HG02852 (cell line): ENCODE measurements around the gene NDUFA13.

Experiments used
- ATAC-seq: cut with Tn5 transposase; IDR thresholded peaks from one replicate; pipeline ENCODE4 v1.9.1; 2021; ENCODE audit warnings: mild to moderate bottlenecking, moderate library complexity; ENCODE audit not compliant: unreplicated experiment

The NDUFA13 gene

GRCh38 chr19:19506592-19506991, 9.4 kb upstream of the NDUFA13 start:
- ATAC-seq = no peak

DNA sequence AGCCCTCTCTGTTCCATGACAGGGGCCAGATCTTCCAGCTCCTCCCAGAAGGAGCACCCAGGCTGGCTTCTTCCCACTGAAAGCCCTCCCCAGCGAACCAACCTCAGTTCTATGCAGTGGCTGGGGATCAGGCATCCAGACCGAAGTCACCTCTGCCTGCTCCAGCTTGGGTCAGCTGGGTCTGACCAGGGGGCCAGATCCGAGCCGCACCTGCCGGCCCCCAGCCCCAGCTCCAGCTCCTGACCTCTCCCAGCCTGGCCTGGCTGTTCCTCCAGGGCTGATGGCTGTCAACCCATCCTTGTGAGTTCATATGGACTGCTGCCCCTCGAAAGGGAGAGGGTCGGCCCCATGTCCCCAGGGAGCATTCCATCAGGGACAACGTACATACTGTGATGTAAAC, 8.7 kb upstream of the NDUFA13 start:
- ATAC-seq = no peak

GRCh38 chr19:19508217-19508616, 7.8 kb upstream of the NDUFA13 start:
- ATAC-seq = no peak

DNA sequence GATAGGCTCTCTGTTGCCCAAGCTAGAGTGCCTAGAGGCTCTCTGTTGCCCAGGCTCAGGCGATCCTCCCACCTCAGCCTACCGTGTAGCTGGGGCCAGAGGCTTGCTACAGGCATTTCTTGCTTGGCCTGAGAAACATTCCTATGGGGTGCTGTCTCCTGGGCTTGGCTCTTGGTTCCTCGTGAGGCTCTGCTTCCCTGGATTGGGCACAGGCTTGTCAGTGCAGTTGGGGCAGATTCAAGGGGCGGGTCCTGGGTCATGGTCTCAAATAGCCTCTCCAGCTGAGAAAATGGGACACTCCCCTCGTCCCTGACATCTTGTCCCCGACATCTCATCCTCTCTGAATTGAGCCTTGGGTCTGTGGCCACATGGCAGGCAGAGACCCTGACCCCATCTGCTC, 5.6 kb upstream of the NDUFA13 start:
- ATAC-seq = no peak

DNA sequence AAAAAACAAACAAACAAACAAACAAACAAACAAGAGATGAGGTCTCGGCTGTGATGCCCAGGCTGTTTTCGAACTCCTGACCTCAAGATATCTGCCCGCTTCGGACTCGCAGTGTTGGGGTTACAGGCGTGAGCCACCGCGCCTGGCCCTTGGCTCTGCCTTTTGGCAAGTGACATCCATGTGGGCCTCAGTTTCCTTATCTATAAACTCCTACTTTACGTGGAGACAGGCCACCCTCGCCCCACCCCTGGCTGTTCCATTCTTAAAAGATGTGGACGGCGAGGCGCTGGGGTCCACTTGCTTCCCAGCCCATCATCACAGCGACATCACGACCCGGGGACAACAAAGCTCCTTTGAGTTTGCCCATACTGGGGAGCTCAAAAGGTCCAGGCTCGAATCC, 2.3 kb upstream of the NDUFA13 start:
- no peak for ATAC-seq

- no peak for ATAC-seq
Observed at GRCh38 chr19:19514215-19514657, 1.8 kb upstream of the NDUFA13 start.

DNA sequence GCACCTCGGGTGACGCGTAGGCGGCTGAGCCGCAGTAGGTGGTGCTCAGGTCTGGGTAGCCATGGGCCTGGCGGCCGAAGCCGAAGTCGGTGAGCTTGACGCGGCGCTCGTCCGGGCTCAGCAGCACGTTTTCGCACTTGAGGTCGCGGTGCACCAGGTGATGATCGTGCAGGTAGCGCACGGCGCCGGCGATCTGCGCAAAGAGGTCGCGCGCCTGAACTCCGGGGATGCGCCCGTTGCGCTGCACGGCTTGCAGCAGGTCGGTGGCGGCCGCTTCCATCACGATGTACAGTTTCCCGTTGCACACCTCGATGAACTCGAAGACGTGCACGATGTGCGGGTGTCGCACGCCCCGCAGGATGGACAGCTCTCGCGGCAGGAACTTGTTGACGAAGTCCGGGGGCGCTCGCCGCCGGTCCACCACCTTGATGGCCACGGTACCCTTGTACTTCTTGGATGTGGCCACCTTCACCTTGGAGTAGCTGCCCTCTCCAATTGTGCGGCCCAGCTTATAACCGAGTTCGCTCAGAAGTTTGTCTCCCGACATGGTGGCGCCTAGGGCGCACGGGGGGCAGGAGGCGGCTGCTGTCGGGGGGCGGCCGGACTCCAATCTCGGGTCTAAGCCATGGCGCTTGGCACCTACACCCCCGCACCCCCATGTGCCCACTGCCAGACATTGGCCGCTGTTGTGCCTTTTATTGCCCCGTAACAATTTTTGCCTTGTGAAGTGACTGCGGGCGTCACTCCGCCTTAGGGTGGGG, 964 bp upstream of the NDUFA13 start, which contains the start of gene TSSK6:
TSSK6 (minus strand) TSS at position 668 of the 761 bp plus-strand sequence; CDS start at position 547, 121 bp downstream.
- no peak for ATAC-seq

DNA sequence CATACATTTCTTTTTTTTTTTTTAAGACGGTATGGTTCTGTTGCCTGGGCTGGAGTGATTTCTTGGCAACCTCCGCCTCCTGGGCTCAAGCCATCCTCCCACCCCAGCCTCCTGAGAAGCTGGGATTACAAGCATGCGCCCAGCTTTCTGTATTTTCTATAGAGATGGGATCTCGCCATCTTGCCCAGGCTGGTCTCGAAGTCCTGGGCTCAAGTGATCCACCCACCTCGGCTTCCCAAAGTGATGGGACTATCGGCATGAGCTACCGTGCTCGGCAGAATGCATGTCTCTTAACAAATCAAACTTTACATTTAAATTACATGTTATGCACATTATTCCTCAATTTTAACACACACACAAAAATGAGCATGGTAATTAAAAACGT, 1.2 kb downstream of the NDUFA13 start:
- ATAC-seq = no peak

DNA sequence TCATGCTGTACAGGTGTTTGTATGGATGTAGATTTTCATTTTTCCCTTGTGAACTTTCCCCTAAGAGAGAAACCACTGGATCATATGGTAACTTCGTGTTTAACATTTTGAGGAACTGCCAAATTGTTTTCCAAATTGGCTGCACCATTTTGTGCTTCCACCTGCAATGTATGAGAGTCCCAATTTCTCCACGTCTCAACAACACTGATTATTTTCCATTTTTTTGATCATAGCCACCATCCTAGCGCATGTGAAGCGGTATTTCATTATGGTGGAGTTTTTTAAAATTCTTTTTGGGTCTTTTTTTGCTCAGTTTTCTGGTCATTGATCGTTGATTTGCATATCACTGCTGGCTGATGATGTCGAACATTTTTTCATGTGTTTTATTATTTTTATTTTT, 5.0 kb downstream of the NDUFA13 start:
- ATAC-seq = no peak

- no peak for ATAC-seq
Observed at GRCh38 chr19:19523177-19523576, 7.2 kb downstream of the NDUFA13 start.

DNA sequence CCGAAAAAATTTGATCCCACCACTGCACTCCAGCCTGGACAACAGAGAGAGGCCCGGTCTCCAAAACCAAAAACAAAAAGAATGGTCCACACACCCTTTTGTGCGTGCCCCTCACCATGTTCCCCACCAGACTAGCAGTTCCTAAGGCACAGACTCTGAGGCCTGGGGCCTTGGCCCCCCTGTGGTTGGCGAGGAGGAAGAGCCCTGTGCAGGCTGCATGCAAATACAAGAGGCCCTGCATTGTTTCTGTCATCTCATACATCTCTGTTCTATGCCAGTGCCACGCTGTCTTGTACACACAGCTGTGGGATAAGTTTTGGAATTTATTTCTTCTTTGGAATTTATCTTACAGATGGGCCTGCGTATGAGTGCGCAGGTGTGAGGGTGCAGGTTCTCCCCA, 8.0 kb downstream of the NDUFA13 start:
- no peak for ATAC-seq

- no peak for ATAC-seq
Observed at GRCh38 chr19:19525611-19526380, 9.8 kb downstream of the NDUFA13 start.

- ATAC-seq = no peak
Observed at GRCh38 chr19:19526581-19527370, 10.8 kb downstream of the NDUFA13 start.

GRCh38 chr19:19527371-19527656, 11.3 kb downstream of the NDUFA13 start:
- no peak for ATAC-seq

DNA sequence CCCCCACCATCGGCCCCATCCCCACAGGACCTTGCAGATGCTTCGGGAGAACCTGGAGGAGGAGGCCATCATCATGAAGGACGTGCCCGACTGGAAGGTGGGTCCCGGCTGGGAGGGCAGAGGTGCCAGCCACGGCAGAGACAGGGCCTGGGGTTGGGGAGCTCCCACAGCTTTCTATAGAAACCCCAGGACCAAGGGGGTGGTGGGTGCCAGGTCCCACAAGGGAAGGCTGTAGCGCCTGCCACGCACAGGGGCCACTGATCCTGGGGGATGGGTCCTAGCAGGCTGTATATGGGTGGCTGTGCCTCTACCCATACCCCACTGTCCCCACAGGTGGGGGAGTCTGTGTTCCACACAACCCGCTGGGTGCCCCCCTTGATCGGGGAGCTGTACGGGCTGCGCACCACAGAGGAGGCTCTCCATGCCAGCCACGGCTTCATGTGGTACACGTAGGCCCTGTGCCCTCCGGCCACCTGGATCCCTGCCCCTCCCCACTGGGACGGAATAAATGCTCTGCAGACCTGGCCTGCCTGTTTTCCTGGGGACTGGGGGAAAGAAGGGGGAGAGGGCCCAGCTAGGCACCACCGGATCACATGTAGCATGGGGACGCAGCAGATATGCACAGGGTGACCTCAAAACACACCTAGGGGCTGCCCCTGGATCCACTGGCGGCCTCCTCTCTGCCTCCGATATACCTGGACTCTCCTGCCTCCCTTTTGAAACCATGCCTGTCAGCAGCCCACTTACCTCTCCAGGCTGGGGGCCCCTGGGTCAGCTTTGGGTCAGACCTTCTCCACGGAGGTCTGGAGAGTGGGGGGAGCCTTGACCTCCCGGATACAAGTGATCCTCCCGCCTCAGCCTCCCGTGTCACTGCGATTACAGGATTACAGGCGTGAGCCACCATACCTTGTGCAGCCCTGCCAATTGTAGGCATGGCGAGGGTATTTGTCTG, 11.9 kb downstream of the NDUFA13 start:
- ATAC-seq = no peak

- ATAC-seq = no peak
Observed at GRCh38 chr19:19528721-19529490, 12.9 kb downstream of the NDUFA13 start, which contains the start of gene YJEFN3. Gene YJEFN3, plus strand, starts transcription at chr19:19528911. Its CDS starts 22 bp downstream, at chr19:19528933.

GRCh38 chr19:19529783-19530422, 13.9 kb downstream of the NDUFA13 start:
- no peak for ATAC-seq

DNA sequence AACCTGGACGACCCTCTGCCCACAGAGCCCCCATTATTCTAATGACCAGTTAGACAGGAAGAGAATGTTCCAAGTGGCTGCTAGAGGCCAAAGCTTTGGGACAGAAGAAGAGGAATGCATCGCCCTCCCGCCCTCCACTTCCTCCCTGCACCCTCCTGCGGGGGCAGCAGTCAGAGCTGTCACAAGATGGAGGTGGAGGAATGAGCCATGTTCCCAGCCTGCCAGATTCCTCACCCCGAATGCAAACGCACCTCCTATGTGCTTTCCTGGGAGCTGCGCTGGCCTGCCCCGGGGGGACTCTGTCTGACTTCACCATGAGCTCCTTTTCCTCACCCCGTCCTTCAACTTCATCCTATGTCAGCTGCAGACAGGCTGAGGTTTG, 14.4 kb downstream of the NDUFA13 start:
- no peak for ATAC-seq

- ATAC-seq = no peak
Observed at GRCh38 chr19:19530889-19531288, 14.9 kb downstream of the NDUFA13 start.
